H9 (cell line): Measurements from ENCODE around the gene CACNA2D3. TPM values are rescaled to one million over a fixed set of nuclear protein-coding genes. Genes with fewer than 3 reads are reported as not detected.

Experiments used
- DNase-seq: peaks from one replicate; pipeline ENCODE4 v3.0.0-alpha.2; 2017
- H2AFZ ChIP-seq: one replicate; pipeline ENCODE4 v1.6.1; 2013; ENCODE audit warnings: mild to moderate bottlenecking, low read length, control low read depth, moderate library complexity
- H2AK5ac ChIP-seq: 2 replicates; pipeline ENCODE4 v1.6.1; 2013; ENCODE audit warnings: low read length, control low read depth, mixed read lengths; ENCODE audit not compliant: insufficient read length
- H2BK120ac ChIP-seq: one replicate; pipeline ENCODE4 v1.6.1; 2013; ENCODE audit warnings: low read depth, mild to moderate bottlenecking, low read length, control low read depth, inconsistent platforms; ENCODE audit not compliant: poor library complexity, severe bottlenecking
- H2BK12ac ChIP-seq: 2 replicates; pipeline ENCODE4 v1.6.1; 2013; ENCODE audit warnings: low read length, control low read depth, mixed read lengths, low read depth; ENCODE audit not compliant: insufficient read length
- H2BK15ac ChIP-seq: 2 replicates; pipeline ENCODE4 v1.6.1; 2013; ENCODE audit warnings: low read depth, low read length, control low read depth
- H2BK20ac ChIP-seq: one replicate; pipeline ENCODE4 v1.6.1; 2013; ENCODE audit warnings: low read depth, mild to moderate bottlenecking, low read length, control low read depth, inconsistent platforms; ENCODE audit not compliant: poor library complexity, severe bottlenecking
- H2BK5ac ChIP-seq: 2 replicates; pipeline ENCODE4 v1.6.1; 2013; ENCODE audit warnings: low read length, control low read depth, mixed read lengths; ENCODE audit not compliant: insufficient read length
- H3K14ac ChIP-seq: 2 replicates; pipeline ENCODE4 v1.6.1; 2013; ENCODE audit warnings: low read length, control low read depth; ENCODE audit not compliant: insufficient read depth
- H3K18ac ChIP-seq: 2 replicates; pipeline ENCODE4 v1.6.1; 2013; ENCODE audit warnings: low read depth, mild to moderate bottlenecking, mixed read lengths, low read length, control low read depth; ENCODE audit not compliant: insufficient read length
- H3K23ac ChIP-seq: 2 replicates; pipeline ENCODE4 v1.6.1; 2013; ENCODE audit warnings: low read length, control low read depth, mixed read lengths, low read depth; ENCODE audit not compliant: insufficient read length
- H3K23me2 ChIP-seq: 2 replicates; pipeline ENCODE4 v1.6.1; 2013; ENCODE audit warnings: low read depth, mild to moderate bottlenecking, mixed read lengths, low read length, control low read depth; ENCODE audit not compliant: insufficient read length, poor library complexity, severe bottlenecking
- H3K27ac ChIP-seq: 2 replicates; pipeline ENCODE4 v1.5.1; 2013; ENCODE audit warnings: low read length, control low read depth, mixed read lengths, low read depth; ENCODE audit not compliant: insufficient read length
- H3K27me3 ChIP-seq: 2 replicates; pipeline ENCODE4 v1.6.1; 2013; ENCODE audit warnings: low read length, control low read depth, inconsistent platforms; ENCODE audit not compliant: insufficient read depth
- H3K4ac ChIP-seq: 2 replicates; pipeline ENCODE4 v1.6.1; 2013; ENCODE audit warnings: low read depth, mild to moderate bottlenecking, control low read depth, inconsistent platforms, low read length, moderate library complexity
- H3K4me1 ChIP-seq: 2 replicates; pipeline ENCODE4 v1.6.1; 2013; ENCODE audit warnings: low read length, control low read depth, inconsistent platforms; ENCODE audit not compliant: insufficient read depth
- H3K4me2 ChIP-seq: 2 replicates; pipeline ENCODE4 v1.6.1; 2013; ENCODE audit warnings: low read length, control low read depth, mixed read lengths; ENCODE audit not compliant: insufficient read length, insufficient read depth
- H3K56ac ChIP-seq: 2 replicates; pipeline ENCODE4 v1.6.1; 2013; ENCODE audit warnings: low read depth, mild to moderate bottlenecking, mixed read lengths, low read length, control low read depth; ENCODE audit not compliant: insufficient read length
- H3K79me1 ChIP-seq: 2 replicates; pipeline ENCODE4 v1.6.1; 2013; ENCODE audit warnings: low read depth, mild to moderate bottlenecking, moderate library complexity, low read length, control low read depth, inconsistent platforms; ENCODE audit not compliant: insufficient read depth, poor library complexity, severe bottlenecking
- H3K79me2 ChIP-seq: 2 replicates; pipeline ENCODE4 v1.6.1; 2013; ENCODE audit warnings: low read length, control low read depth, inconsistent platforms; ENCODE audit not compliant: insufficient read depth
- H3K9ac ChIP-seq: 2 replicates; pipeline ENCODE4 v1.6.1; 2013; ENCODE audit warnings: low read length, control low read depth, mixed read lengths; ENCODE audit not compliant: insufficient read length; ENCODE audit errors: extremely low read depth
- H3K9me3 ChIP-seq: one replicate; pipeline ENCODE4 v1.6.1; 2013; ENCODE audit warnings: low read depth, low read length, inconsistent platforms; ENCODE audit not compliant: control insufficient read depth
- H3T11ph ChIP-seq: one replicate; pipeline ENCODE4 v1.6.1; 2013; ENCODE audit warnings: mild to moderate bottlenecking, low read length, control low read depth, inconsistent platforms
- H4K20me1 ChIP-seq: one replicate; pipeline ENCODE4 v1.6.1; 2013; ENCODE audit not compliant: control insufficient read depth, insufficient read length, insufficient read depth
- H4K5ac ChIP-seq: 2 replicates; pipeline ENCODE4 v1.6.1; 2013; ENCODE audit warnings: low read depth, mild to moderate bottlenecking, mixed read lengths, low read length, control low read depth; ENCODE audit not compliant: insufficient read length
- H4K8ac ChIP-seq: replicated peaks from 2 replicates; pipeline ENCODE4 v1.6.1; 2013; ENCODE audit warnings: low read length, control low read depth, mixed read lengths, low read depth; ENCODE audit not compliant: insufficient read length
- H4K91ac ChIP-seq: 2 replicates; pipeline ENCODE4 v1.6.1; 2013; ENCODE audit warnings: low read depth, mild to moderate bottlenecking, moderate library complexity, mixed read lengths, low read length, control low read depth; ENCODE audit not compliant: insufficient read length
- H3K27ac Mint-ChIP-seq, 3 experiments: 2 replicates in 2 of 3; 3 replicates in 1 of 3; pipeline ENCODE4 v1.8.0; 2020 to 2021; ENCODE audit warnings: mixed read lengths in 3 of 3, mild to moderate bottlenecking in 1 of 3, moderate library complexity in 1 of 3
- H3K27me3 Mint-ChIP-seq: 2 replicates; pipeline ENCODE4 v1.8.0; 2021; ENCODE audit warnings: low read depth, mild to moderate bottlenecking, moderate library complexity, mixed read lengths
- H3K36me3 Mint-ChIP-seq, 3 experiments: 2 replicates in 2 of 3; 3 replicates in 1 of 3; pipeline ENCODE4 v1.8.0; 2020 to 2021; ENCODE audit warnings: low read depth in 3 of 3, mixed read lengths in 3 of 3; ENCODE audit not compliant: insufficient read depth in 1 of 3
- H3K4me1 Mint-ChIP-seq, 2 experiments: 2 replicates each; pipeline ENCODE4 v1.8.0; 2020; ENCODE audit warnings: mixed read lengths in 2 of 2
- H3K4me3 Mint-ChIP-seq, 2 experiments: 2 replicates in 1 of 2; 3 replicates in 1 of 2; pipeline ENCODE4 v1.8.0; 2020 to 2021; ENCODE audit warnings: mild to moderate bottlenecking in 2 of 2, mixed read lengths in 2 of 2, moderate library complexity in 1 of 2
- H3K9me3 Mint-ChIP-seq, 2 experiments: 2 replicates in 1 of 2; 3 replicates in 1 of 2; pipeline ENCODE4 v1.8.0; 2020; ENCODE audit warnings: mild to moderate bottlenecking in 2 of 2, mixed read lengths in 2 of 2, moderate library complexity in 1 of 2
- WGBS: extraction: QIAGEN DNeasy Blood & Tissue Kit; methylation state at CpG from one replicate; pipeline ENCODE4 v1.1.7; 2013; ENCODE audit warnings: missing lambda C conversion rate, low lambda C conversion rate, mixed read lengths; ENCODE audit not compliant: insufficient read length; ENCODE audit errors: extremely low coverage; 5-methylcytosine and 5-hydroxymethylcytosine counted together
- total RNA-seq: library from RNA; stranded (reverse); gene quantifications from 2 replicates; pipeline ENCODE4 v1.2.1, GENCODE V29; 2021
- TF ChIP-seq, protein P1 (sequence below): fragments of 200-600 bp; sonication (generic); conservative IDR thresholded peaks from 3 replicates; pipeline ENCODE4 v1.8.0; 2021; ENCODE audit warnings: antibody characterized with exemption, mild to moderate bottlenecking

CACNA2D3 gene
- total RNA-seq, 1 experiment from 2014 or later, result 3.2 TPM

DNA sequence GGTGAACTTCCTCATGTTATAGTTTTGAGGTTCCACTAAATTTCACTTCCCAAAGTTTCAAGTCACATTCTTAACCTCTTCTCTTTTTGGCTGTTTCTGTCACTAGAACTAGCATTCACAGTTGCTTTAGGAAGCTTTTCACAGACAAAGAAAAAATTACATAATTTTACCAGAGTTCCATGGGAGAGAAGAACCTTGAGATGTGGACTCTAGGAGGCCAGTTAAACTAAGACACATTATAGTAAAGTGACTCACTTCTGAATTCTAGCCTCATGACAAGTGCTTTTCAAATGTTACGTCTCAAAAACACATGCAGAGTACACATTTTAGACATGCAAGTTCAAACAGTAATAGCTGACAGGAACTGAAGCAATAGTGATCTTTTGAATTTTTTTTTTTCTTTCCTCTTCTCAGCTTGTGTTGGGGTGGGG lies 845.4 kb downstream of the CACNA2D3 start:
- Histone ChIP-seq H2BK5ac (no peak overlapping the region), H2BK15ac (no peak overlapping the region), H3K9me3 (no peaks in the 10 kb centered on the region), H4K20me1 (no peaks in the 10 kb centered on the region), H3K23ac (no peak overlapping the region), H3K23me2 (no peaks in the 10 kb centered on the region), H3K9ac (no peak overlapping the region), H3K18ac (no peak overlapping the region), H3K4ac (no peak overlapping the region), H3K14ac (no peak overlapping the region), H3K79me1 (no peaks in the 10 kb centered on the region), H2BK12ac (no peak overlapping the region), H2BK120ac (no peak overlapping the region), H3K27ac (no peak overlapping the region), H3K56ac (no peak overlapping the region), H4K91ac (no peak overlapping the region), H2AK5ac (no peak overlapping the region), H3T11ph (no peak overlapping the region), H2BK20ac (no peak overlapping the region), H3K4me2 (no peak overlapping the region), H4K5ac (no peak overlapping the region), H3K4me1 (no peaks in the 10 kb centered on the region), H2AFZ (no peak overlapping the region), H3K79me2 (no peaks in the 10 kb centered on the region), H3K27me3 (no peaks in the 10 kb centered on the region), H4K8ac (no peak overlapping the region)
- WGBS, result no CpG with 5 or more reads among the region's 1 CpG
- Mint-ChIP-seq H3K36me3 (no peaks in the 10 kb centered on the region), H3K4me3 (no peak overlapping the region), H3K9me3 (no peaks in the 10 kb centered on the region), H3K4me1 (peaks cover 14 to 15% of the 10 kb centered on the region in 2 experiments), H3K27ac (no peak overlapping the region), H3K27me3 (no peaks in the 10 kb centered on the region; the same call in none of the 2 replicates)
- no peak for DNase-seq
- TF ChIP-seq, protein P1, sequence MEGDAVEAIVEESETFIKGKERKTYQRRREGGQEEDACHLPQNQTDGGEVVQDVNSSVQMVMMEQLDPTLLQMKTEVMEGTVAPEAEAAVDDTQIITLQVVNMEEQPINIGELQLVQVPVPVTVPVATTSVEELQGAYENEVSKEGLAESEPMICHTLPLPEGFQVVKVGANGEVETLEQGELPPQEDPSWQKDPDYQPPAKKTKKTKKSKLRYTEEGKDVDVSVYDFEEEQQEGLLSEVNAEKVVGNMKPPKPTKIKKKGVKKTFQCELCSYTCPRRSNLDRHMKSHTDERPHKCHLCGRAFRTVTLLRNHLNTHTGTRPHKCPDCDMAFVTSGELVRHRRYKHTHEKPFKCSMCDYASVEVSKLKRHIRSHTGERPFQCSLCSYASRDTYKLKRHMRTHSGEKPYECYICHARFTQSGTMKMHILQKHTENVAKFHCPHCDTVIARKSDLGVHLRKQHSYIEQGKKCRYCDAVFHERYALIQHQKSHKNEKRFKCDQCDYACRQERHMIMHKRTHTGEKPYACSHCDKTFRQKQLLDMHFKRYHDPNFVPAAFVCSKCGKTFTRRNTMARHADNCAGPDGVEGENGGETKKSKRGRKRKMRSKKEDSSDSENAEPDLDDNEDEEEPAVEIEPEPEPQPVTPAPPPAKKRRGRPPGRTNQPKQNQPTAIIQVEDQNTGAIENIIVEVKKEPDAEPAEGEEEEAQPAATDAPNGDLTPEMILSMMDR, result no peak
